Small intestine (tissue), 7 donors: Measurements from ENCODE around the gene DCLRE1A. TPM values are rescaled to one million over a fixed set of nuclear protein-coding genes. Genes with fewer than 3 reads are reported as not detected.

Experiments used
- DNase-seq, 2 donors: peaks; one replicate each; pipeline versions ENCODE4 v3.0.0 to v3.0.0-alpha.2; 2013
- FAIRE-seq: peaks from 2 replicates; lab custom pipeline; 2012; peaks lifted over from hg19 to GRCh38; lab: Jason Lieb, UNC
- H3K27ac ChIP-seq, 3 donors: one replicate each; pipeline ENCODE4 v1.5.1; 2013; ENCODE audit warnings: low read length in 2 of 3, mild to moderate bottlenecking in 2 of 3, control low read depth in 1 of 3, inconsistent platforms in 1 of 3, low read depth in 1 of 3, moderate library complexity in 1 of 3
- H3K27me3 ChIP-seq, 3 donors: one replicate each; pipeline ENCODE4 v1.6.1; 2013; ENCODE audit warnings: low read length in 3 of 3, inconsistent platforms in 1 of 3; ENCODE audit not compliant: control insufficient read depth in 3 of 3, insufficient read depth in 3 of 3
- H3K36me3 ChIP-seq, 3 donors: one replicate each; pipeline ENCODE4 v1.6.1; 2013; ENCODE audit warnings: low read length in 3 of 3, inconsistent platforms in 1 of 3, low read depth in 1 of 3, mild to moderate bottlenecking in 1 of 3, moderate library complexity in 1 of 3; ENCODE audit not compliant: control insufficient read depth in 3 of 3, insufficient read depth in 2 of 3
- H3K4me1 ChIP-seq, 3 donors: one replicate each; pipeline ENCODE4 v1.6.1; 2013; ENCODE audit warnings: low read length in 2 of 3, inconsistent platforms in 1 of 3, low read depth in 1 of 3, mild to moderate bottlenecking in 1 of 3, moderate library complexity in 1 of 3; ENCODE audit not compliant: control insufficient read depth in 3 of 3, insufficient read depth in 2 of 3
- H3K4me3 ChIP-seq, 3 donors: one replicate each; pipeline ENCODE4 v1.5.1; 2013; ENCODE audit warnings: low read length in 3 of 3, control low read depth in 1 of 3, inconsistent platforms in 1 of 3, low read depth in 1 of 3, mild to moderate bottlenecking in 1 of 3, moderate library complexity in 1 of 3
- H3K9me3 ChIP-seq, 2 donors: one replicate each; pipeline ENCODE4 v1.6.1; 2013; ENCODE audit warnings: low read depth in 1 of 2, low read length in 1 of 2; ENCODE audit not compliant: control insufficient read depth in 2 of 2, insufficient read depth in 1 of 2
- WGBS, 3 donors: extraction: QIAGEN DNeasy Blood & Tissue Kit; methylation state at CpG; one replicate each; pipeline ENCODE4 v1.1.7; 2013; 5-methylcytosine and 5-hydroxymethylcytosine counted together
- polyA plus RNA-seq, 4 donors: library from polyadenylated mRNA; stranded (reverse) in 3 of 4; unstranded in 1 of 4; fragments of 200-250 nt in 3 of 4; fragments of 120-200 nt in 1 of 4; gene quantifications; one replicate each; pipeline versions ENCODE4 v1.2.1 to v1.2.3, GENCODE V29; 2013
- donor health status: healthy with polysubstance abuse.
- donor health status: control.
- donor health status: control.
- donor health status: Bipolar disorder and iron deficiency.
- donor health status: healthy.

DCLRE1A gene
- polyA plus RNA-seq, 4 donors = 3.8 to 9.5 (median 4.6) TPM

- FAIRE-seq = no peak
- Histone ChIP-seq H3K4me3 (no peak overlapping the region), H3K4me1 (no peaks in the 10 kb centered on the region), H3K36me3 (no peaks in the 10 kb centered on the region), H3K9me3 (no peaks in the 10 kb centered on the region), H3K27me3 (no peaks in the 10 kb centered on the region), H3K27ac (no peak overlapping the region)
- DNase-seq = peak; percentile 14 to 18
- 26 to 33% (median 33%) methylated on average over 4 of the region's 4 CpGs for WGBS, 3 donors
Observed at GRCh38 chr10:113802997-113803396, 50.9 kb downstream of the DCLRE1A start.

DNA sequence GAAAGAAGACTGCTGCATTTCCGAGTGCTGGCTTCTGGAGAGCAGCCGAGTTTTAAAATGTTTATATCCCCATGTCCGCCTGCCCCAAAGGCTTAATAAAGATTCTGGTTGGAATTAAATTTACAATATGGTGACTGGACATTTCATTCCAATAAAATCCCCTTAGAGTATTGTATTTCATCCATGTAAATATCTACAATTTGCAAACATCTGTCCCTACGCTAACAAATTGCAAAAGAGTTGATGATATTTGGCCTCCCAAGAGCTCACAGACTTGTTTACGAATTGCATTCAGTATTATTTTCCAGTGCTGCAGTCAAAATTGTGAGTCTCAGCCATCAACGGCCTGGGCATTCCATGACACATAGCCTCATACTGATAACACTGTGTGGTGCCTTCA, 52.3 kb downstream of the DCLRE1A start:
- no peaks in the 10 kb centered on the region for H3K27me3 ChIP-seq
- no peaks in the 10 kb centered on the region for H3K9me3 ChIP-seq
- DNase-seq (no peak), FAIRE-seq (no peak)
- no peaks in the 10 kb centered on the region for H3K36me3 ChIP-seq
- H3K4me3 ChIP-seq = no peak overlapping the region
- peak overlapping the region in 1 of 3 donors; percentile 12 for H3K27ac ChIP-seq
- no peaks in the 10 kb centered on the region for H3K4me1 ChIP-seq
- 75 to 90% (median 82%) methylated on average over 6 of the region's 6 CpGs for WGBS, 3 donors

DNA sequence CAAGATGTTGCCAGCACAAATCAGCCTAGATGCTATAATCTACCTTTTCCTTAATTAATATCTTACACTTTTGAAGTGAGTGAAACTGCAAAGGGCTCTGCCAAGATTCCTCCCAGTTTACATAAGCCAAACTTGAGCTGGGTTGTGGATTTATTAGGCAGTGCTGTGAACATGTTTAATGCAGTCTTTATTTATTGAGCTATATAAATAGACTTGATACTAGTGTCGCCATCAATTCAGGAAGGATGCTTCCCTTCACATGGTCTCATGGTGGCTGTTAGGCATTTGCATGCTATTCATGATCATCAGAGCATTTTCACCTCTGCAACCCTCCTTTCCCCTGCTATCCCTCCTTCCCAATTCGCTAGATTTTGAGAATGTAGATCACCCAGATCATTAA, 62.2 kb downstream of the DCLRE1A start:
- no peaks in the 10 kb centered on the region for H3K27me3 ChIP-seq
- WGBS, 3 donors = 58 to 77% (median 71%) methylated on average over 2 of the region's 2 CpGs
- no peaks in the 10 kb centered on the region for H3K36me3 ChIP-seq
- no peak overlapping the region for H3K4me3 ChIP-seq
- H3K27ac ChIP-seq = no peak overlapping the region
- DNase-seq = no peak
- H3K4me1 ChIP-seq = no peaks in the 10 kb centered on the region
- no peak for FAIRE-seq
- no peaks in the 10 kb centered on the region for H3K9me3 ChIP-seq

GRCh38 chr10:113788604-113789083, 65.2 kb downstream of the DCLRE1A start:
- WGBS, 3 donors = 45 to 62% (median 55%) methylated on average over 9 of the region's 9 CpGs
- Histone ChIP-seq H3K4me1 (no peaks in the 10 kb centered on the region), H3K27ac (no peak overlapping the region), H3K36me3 (no peaks in the 10 kb centered on the region), H3K4me3 (no peak overlapping the region), H3K27me3 (no peaks in the 10 kb centered on the region), H3K9me3 (no peaks in the 10 kb centered on the region)
- no peak for FAIRE-seq
- peak; percentile 6 to 15 for DNase-seq

Other genes starting within 250 kb of the DCLRE1A start
- 1 to 10 TPM in 1 of 4 donors, under 1 TPM in 3; 0.03 to 2.2 (median 0.18) TPM for gene NRAP, start 190.0 kb downstream of the DCLRE1A start, polyA plus RNA-seq
- 100 to 1,000 TPM in 1 of 4 donors, 10 to 100 TPM in 3; 33.5 to 139 (median 74.8) TPM for gene CASP7, start 174.2 kb downstream of the DCLRE1A start, polyA plus RNA-seq
- 10 to 100 TPM; 23.1 to 60.0 (median 39.8) TPM for gene PLEKHS1, start 102.4 kb downstream of the DCLRE1A start, polyA plus RNA-seq
- 10 to 100 TPM in 1 of 4 donors, 1 to 10 TPM in 3; 4.1 to 18.3 (median 6.7) TPM for gene NHLRC2, start 579 bp upstream of the DCLRE1A start, polyA plus RNA-seq
- 1 to 10 TPM in 1 of 4 donors, under 1 TPM in 2, not detected in 1; 0.54 to 1.0 (median 0.84) TPM for gene ADRB1, start 189.8 kb upstream of the DCLRE1A start, polyA plus RNA-seq